Measurements from ENCODE around the gene CUL4A.
"Not testable (repeated sequence)": the region's sequence is repeated elsewhere in the genome, so short reads cannot be mapped to it uniquely, and the experiment has no call there.

The CUL4A gene

GRCh38 chr13:113209336-113209758, at the start of gene CUL4A:
TSS of gene CUL4A (plus strand) at chr13:113209613. CDS start at chr13:113209628, 15 bp downstream.
- peak; percentile 89 for DNase-seq

DNA sequence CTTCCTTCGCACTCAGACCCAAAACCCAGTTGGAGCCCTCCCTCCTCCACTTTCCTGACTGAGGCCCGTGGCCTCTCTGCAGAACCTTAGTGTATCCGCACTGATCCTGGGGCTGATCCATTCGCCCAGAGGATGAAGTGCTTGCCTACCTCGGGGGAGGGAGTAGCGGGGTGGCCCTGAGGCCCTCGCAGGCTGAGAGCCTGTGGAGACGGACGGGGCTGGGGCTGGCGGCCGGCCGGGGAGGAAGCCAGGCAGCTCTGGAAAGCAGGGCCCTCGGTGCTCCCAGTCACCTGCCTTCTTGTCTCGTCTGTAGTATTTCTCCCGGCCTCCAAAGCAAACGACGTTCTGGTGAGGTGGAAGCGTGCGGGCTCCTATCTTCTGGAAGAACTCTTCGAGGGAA, 49.7 kb upstream of the CUL4A start:
- no peak for DNase-seq

DNA sequence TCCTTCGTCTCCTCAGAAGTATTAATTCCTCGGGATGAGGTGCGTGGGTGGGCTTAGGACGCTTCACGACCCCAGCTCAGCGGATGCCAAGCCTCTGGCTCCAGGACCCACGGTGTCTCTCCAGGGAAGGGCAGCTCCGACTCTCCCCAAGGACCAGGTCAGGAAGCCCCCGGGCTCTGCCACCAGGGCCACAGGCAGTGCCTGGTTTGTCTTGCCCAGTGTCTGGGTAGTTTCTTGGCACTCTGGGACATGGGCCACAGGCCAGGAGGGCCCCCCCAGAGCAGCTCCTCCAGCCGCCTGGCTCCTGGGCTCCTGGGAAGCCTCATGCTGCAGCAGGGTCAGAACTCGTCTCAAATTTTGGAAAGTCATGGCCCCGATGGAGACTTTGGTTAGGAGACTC, 48.4 kb upstream of the CUL4A start:
- no peak for DNase-seq

GRCh38 chr13:113161433-113161832, 48.0 kb upstream of the CUL4A start:
- DNase-seq, result no peak

GRCh38 chr13:113161975-113162374, 47.4 kb upstream of the CUL4A start:
- DNase-seq, result not testable (repeated sequence)

- DNase-seq, result no peak
Observed at GRCh38 chr13:113162783-113163685, 46.4 kb upstream of the CUL4A start.

- DNase-seq, result no peak
Observed at GRCh38 chr13:113164492-113164891, 44.9 kb upstream of the CUL4A start.

- DNase-seq, result no peak
Observed at GRCh38 chr13:113166266-113166665, 43.1 kb upstream of the CUL4A start.

- no peak for DNase-seq
Observed at GRCh38 chr13:113166681-113167080, 42.7 kb upstream of the CUL4A start.

- DNase-seq, result no peak
Observed at GRCh38 chr13:113167155-113167554, 42.3 kb upstream of the CUL4A start.

DNA sequence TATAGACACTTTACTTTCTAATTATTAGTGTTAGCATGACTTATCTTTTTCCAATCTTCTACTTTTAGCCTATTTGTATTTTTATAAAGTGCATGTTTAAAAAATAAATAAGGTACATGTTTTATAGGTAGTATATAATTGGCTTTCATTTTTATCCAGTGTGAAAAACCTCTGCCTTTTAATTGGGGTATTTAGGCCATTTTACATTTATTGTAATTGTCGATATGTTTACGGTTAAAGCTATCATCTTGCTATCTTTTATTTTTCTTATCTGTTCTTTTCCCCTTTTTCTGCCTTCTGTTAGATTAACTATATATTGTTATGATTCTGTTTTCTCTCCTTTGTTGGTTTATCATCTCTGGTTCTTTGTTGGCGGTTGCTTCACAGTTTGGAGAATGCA, 41.8 kb upstream of the CUL4A start:
- no peak for DNase-seq

DNA sequence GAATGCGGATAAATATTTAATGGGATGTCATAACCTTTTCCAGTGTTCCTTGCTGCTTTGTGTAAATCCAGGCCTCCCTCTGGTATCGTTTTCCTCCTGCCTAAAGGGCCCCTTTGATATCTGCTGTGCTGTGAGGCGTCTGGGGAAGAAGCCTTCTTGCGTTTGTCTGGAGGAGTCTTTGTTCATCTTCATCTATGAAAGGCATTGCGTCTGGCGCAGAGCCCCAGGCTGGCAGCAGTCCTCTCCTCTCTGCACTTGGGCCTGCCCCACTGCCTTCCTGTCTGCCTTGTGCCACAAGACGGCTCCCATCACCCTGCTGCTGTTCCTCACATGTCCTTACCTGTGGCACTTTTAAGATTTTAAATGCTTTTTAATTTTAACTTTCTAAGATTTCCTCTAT, 41.2 kb upstream of the CUL4A start:
- DNase-seq, result no peak

DNA sequence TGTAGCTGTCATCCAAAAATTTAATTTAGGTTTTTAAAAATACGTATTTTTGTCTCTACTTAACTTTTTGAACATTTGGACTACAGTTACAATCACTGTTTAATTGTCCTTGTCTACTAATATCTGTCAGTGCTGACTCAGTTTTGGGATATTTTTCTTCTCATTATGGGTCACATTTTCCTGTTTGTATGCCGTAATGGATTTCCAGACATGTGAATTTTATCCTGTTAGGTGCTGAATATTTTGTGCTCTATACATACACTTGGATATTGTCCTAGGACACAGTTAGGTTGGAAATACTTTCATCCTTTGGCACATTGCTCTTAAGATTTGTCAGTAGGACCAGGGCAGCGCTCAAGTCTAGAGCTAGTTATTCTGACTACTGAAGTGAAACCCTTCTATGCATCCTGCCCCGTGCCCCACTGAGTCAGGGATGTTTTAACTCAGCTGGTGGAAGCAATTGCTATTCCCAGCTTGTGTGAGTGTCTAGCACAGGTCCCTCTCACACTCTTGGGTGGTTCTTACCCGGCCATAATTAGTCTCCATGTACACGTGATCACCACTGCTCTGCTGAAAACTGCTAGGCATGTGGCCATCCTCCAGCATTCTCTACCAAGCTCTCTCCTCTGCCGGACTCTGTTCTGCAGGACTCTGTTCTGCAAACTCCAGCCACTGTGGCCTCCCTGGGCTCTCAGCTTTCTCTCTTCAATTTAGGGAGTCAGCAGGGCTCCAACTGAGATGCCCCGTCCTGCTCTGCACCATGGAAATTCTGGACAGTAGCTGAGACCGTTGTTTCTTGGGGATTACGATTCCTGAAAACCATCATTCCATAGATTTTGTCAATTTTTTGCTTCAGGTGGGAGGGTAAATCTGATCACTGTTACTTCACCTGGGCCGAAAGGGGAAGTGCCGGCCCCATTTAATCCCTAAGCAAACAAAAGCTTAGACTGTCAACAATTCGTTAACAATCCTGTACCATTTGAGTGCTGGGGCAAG, 39.8 kb upstream of the CUL4A start:
- DNase-seq, result no peak

DNA sequence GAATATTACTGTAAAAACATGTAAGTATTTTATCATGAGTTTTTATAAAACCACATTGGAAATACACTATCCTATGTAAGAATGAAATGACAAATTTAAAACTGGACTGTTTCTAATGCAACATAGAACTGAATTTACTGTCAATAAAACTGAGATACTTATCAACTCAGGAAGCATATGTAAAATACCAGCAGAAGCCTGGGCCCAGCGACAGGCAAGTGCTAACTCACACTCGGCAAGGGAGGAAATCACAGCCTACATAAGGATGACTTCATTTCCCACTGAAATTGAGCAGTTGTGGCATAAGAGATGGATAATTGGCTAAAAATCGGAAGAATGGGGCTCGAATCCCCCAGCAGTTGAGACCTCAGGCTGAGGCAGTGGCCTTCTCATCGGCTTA, 38.9 kb upstream of the CUL4A start:
- DNase-seq, result peak; percentile 35

DNA sequence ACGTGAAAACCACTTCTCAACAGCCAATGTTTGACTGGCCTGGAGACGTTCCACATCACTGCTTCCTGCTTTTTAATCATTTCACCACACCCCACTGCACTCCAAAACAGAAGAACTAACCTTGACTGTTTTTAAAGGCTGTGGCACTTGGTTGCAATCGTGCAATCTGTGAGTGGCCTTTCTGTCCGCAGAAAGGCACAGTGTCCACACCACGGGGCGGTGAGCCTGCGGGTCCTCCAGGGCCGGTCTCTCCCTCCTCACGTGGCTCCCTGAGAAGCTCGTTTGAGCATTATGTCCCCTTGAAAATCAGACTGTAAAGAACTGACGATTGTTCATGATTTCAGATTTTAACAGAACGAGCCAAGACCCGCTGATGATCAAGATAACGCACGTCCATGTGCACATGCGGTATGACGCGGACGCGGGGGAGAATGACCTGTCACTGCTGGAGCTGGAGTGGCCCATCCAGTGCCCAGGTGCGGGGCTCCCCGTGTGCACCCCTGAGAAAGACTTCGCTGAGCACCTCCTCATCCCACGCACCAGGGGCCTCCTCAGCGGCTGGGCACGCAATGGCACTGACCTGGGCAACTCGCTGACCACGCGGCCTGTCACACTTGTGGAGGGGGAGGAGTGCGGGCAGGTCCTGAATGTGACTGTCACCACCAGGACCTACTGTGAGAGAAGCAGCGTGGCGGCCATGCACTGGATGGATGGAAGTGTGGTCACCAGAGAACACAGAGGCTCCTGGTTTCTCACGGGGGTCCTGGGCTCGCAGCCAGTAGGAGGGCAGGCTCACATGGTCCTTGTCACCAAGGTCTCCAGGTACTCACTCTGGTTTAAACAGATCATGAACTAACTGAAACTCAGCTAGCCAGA, 37.9 kb upstream of the CUL4A start:
- DNase-seq, result no peak

DNA sequence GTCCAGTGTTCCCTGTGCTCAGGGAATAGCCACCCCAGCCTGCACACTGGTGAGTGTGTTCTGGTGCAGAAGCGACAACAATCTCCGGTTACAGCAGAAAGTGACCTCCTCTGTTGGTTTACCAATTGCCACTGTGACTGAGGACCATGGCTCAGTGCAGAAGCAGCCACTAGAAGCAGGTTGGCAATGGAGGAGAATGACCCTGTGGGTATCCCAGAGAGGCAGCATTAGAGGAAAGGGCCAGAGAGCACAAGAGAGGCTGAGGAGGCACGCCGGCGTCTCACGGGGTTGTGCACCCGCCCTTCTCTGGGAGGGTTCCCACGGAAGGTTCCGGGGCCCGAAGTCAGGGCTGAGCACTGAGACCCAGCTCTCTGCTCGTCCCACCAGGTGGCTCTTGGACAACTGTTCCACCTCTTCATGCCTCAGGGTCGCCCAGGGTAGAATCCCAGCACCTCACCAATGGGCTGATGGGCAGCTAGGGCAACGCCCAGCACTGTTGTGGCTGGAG, 36.9 kb upstream of the CUL4A start:
- no peak for DNase-seq

DNA sequence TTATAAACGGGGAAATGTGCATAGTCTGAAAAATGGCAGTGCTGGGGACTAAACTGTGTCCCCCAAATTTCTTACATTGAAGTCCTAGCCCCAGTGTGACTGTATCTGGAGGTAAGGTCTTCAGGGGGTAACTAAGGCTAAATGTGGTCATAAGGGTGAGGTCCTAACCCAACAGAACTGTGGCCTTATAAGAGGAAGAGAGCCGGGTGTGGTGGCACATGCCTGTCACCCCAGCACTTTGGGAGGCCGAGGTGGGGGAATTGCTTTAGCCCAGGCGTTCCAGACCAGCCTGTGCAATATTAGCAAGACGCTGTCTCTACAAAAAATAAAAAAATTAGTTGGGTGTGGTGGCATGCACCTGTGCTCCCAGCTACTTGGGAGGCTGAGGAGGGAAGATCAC, 33.1 kb upstream of the CUL4A start:
- DNase-seq, result peak; percentile 80

- no peak for DNase-seq
Observed at GRCh38 chr13:113176822-113177221, 32.6 kb upstream of the CUL4A start.

DNA sequence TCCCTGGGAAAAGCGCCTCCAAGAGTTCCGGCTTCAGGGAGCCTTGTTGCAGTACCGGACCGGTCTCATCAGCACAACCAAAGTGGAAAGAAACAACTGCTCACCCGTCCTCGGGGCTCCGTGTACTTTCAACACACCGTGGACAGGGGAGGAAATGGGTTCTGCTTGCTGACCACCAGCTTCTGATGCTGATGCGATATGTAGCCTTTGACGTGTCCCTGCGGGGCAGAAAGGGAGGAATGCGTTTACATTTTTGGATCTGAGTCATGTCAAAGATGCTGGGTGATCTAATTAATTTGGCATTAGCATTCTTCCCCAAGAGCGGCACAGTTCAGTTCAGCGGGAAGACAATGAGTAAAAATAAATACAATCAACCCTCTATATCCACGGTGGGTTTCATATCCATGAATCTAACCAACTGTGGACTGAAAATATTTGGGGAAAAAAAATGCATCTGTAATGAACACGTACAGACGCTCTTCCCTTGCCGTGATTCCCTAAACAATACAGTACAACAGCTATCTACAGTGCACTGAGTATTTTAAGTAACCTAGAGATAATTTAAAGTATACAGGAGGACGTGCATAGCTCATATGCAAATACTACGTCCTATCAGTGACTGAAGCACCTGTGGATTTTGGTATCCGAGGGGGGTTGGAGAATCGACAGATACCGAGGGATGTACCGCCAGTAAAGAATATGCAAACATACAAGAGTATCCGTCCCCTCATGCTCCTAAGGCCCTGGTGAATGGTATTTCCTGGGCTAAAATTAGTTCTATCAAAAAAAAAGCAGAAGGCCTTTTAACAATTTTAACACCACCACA, 31.1 kb upstream of the CUL4A start:
- DNase-seq, result no peak

DNA sequence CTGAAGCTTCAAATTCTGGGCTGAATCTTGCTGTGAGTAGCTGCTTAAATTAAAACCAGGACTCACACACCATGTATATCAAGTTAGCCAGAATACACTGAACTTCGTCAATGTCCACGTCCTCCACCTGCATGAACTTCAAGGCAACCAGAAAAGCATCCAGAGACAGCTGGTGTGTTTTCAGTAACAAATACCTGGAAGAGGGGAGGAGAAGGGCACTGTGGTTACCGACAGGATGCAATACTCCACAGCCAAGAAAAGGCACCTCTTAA, 30.6 kb upstream of the CUL4A start:
- no peak for DNase-seq

GRCh38 chr13:113179374-113180230, 29.8 kb upstream of the CUL4A start:
- no peak for DNase-seq

Measured in suppressor macrophage treated with lipopolysaccharide for 4 hours (primary cell).